Prostate gland (tissue), 2 donors: Measurements from ENCODE around the gene ELAC1.

ENCODE experiments used
- CTCF ChIP-seq, 4 experiments: fragments of 200-600 bp in 2 of 4; fragments of 450-650 bp in 2 of 4; sonication (generic) in 2 of 4; IDR thresholded peaks; 1 replicate in 3 of 4; 2 replicates in 1 of 4; pipeline ENCODE4 v1.5.1; 2016 to 2019; ENCODE audit warnings: antibody characterized with exemption in 4 of 4, mild to moderate bottlenecking in 2 of 4, moderate library complexity in 2 of 4
- POLR2A ChIP-seq: fragments of 450-650 bp; IDR thresholded peaks from one replicate; pipeline ENCODE4 v1.6.1; 2016; ENCODE audit warnings: antibody characterized with exemption, mild to moderate bottlenecking
- POLR2AphosphoS5 ChIP-seq: sonication (generic); formaldehyde crosslinking; IDR thresholded peaks from one replicate; pipeline ENCODE4 v1.6.1; 2017; ENCODE audit warnings: antibody characterized with exemption

- no peak for TF ChIP-seq CTCF (IDR thresholded peaks at IDR 0.05)
- peak; percentile 43 for TF ChIP-seq POLR2AphosphoS5
- no peak for TF ChIP-seq POLR2A
Observed at GRCh38 chr18:50970006-50970405, 2.2 kb downstream of the ELAC1 start.
